ENCODE measurements around the gene ZDHHC7.

DNA sequence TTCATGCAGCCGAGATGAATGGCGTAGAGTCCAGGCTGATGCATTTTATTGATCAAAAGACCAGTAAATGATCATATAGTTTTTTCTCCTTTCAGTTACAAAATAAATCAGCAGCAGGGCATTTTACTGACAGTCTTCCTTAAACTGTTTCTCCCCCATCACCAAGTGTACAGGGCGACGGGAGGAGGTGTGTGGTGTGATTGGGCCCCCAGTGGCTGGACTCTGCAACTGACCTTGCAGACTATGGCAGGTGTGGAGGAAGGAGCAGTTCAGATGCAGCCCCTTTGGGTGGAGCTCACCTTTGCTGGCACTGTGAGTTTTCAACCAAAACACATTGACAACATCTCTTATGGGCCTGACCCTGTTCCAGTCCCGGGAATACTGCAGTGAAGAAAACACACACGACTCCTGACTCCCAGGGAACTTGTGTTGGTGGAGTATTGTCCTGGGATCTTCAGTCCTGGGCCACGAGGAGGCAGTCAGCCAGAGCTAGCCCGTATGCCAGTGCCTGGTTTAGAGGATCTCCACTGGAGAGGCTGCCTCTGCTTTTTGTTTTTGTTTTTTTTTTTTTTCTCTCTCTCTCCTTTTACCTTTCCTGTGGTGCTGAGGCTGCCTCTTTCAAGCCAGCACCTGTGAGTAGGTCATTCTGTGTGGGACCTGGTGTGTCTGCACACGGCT lies 46.0 kb upstream of the ZDHHC7 start:
- TF ChIP-seq, protein P1, sequence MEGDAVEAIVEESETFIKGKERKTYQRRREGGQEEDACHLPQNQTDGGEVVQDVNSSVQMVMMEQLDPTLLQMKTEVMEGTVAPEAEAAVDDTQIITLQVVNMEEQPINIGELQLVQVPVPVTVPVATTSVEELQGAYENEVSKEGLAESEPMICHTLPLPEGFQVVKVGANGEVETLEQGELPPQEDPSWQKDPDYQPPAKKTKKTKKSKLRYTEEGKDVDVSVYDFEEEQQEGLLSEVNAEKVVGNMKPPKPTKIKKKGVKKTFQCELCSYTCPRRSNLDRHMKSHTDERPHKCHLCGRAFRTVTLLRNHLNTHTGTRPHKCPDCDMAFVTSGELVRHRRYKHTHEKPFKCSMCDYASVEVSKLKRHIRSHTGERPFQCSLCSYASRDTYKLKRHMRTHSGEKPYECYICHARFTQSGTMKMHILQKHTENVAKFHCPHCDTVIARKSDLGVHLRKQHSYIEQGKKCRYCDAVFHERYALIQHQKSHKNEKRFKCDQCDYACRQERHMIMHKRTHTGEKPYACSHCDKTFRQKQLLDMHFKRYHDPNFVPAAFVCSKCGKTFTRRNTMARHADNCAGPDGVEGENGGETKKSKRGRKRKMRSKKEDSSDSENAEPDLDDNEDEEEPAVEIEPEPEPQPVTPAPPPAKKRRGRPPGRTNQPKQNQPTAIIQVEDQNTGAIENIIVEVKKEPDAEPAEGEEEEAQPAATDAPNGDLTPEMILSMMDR (IDR thresholded peaks at IDR 0.05): no peak
- TF ChIP-seq POLR2A (IDR thresholded peaks at IDR 0.05): no peak
